Measurements from ENCODE around the gene RAD51B.

The RAD51B gene

DNA sequence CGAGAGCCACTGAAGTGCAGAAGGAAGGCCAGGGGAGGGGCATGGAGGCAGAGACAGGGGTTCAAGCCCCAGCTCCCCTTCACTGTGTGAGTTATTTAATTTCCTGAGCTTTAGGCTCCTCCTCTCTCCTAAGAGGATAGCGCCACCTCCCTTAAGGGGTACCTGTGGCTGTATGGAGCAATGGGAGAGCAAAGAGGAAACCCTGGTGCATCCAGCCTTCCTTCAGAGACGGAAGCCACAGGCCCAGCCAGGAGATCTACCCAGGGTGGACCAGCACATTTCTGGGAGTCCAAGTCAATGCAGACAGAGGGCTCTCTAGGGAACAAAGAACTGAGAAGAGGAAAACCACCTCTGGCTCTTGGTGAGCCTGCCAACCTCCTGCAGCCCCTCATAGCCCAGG lies 883.0 kb downstream of the RAD51B start:
- TF ChIP-seq CTCF (IDR thresholded peaks at IDR 0.05; ENCODE audit: insufficient read depth, missing control alignments) = no peak
- DNase-seq (ENCODE audit: insufficient read length, low spot score) (no peak), FAIRE-seq (no peak)

GRCh38 chr14:68703093-68703492 lies 883.5 kb downstream of the RAD51B start:
- FAIRE-seq (no peak), DNase-seq (ENCODE audit: insufficient read length, low spot score) (no peak)
- no peak for TF ChIP-seq CTCF (IDR thresholded peaks at IDR 0.05; ENCODE audit: insufficient read depth, missing control alignments)

GRCh38 chr14:68704736-68705720 lies 885.4 kb downstream of the RAD51B start:
- FAIRE-seq (no peak), DNase-seq (ENCODE audit: insufficient read length, low spot score) (no peak)
- no peak for TF ChIP-seq CTCF (IDR thresholded peaks at IDR 0.05; ENCODE audit: insufficient read depth, missing control alignments)

GRCh38 chr14:68705741-68706283 lies 886.2 kb downstream of the RAD51B start:
- TF ChIP-seq CTCF (IDR thresholded peaks at IDR 0.05; ENCODE audit: insufficient read depth, missing control alignments) = no peak
- FAIRE-seq (no peak), DNase-seq (ENCODE audit: insufficient read length, low spot score) (no peak)

GRCh38 chr14:68707482-68707881 lies 887.9 kb downstream of the RAD51B start:
- FAIRE-seq (no peak), DNase-seq (ENCODE audit: insufficient read length, low spot score) (no peak)
- TF ChIP-seq CTCF (IDR thresholded peaks at IDR 0.05; ENCODE audit: insufficient read depth, missing control alignments) = no peak

GRCh38 chr14:68708343-68708742 lies 888.8 kb downstream of the RAD51B start:
- FAIRE-seq (no peak), DNase-seq (ENCODE audit: insufficient read length, low spot score) (no peak)
- no peak for TF ChIP-seq CTCF (IDR thresholded peaks at IDR 0.05; ENCODE audit: insufficient read depth, missing control alignments)

DNA sequence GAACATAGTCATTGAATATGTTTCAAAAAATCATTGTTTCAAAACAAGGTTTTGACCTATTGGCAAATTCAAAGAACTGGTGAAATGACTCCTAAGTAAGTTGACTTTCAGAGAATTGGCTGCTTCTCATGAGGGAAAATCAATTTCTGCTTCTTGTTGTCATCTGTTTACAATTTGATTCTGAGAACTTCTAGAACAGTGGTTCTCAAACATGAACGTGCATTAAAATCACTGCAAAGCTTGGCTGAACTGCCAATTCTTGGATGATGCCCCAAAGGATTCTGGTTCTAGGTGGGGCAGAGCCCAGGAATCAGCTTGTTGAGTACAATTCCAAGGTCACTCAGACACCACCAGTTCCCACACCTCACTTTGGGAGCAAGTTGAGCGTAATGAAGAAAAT lies 889.4 kb downstream of the RAD51B start:
- DNase-seq (ENCODE audit: insufficient read length, low spot score) (no peak), FAIRE-seq (no peak)
- TF ChIP-seq CTCF (IDR thresholded peaks at IDR 0.05; ENCODE audit: insufficient read depth, missing control alignments) = no peak
